ENCODE measurements around the gene MDC1.
A peak's percentile ranks its signal among the peaks of the same experiment; 100 is the strongest.

MDC1 gene

DNA sequence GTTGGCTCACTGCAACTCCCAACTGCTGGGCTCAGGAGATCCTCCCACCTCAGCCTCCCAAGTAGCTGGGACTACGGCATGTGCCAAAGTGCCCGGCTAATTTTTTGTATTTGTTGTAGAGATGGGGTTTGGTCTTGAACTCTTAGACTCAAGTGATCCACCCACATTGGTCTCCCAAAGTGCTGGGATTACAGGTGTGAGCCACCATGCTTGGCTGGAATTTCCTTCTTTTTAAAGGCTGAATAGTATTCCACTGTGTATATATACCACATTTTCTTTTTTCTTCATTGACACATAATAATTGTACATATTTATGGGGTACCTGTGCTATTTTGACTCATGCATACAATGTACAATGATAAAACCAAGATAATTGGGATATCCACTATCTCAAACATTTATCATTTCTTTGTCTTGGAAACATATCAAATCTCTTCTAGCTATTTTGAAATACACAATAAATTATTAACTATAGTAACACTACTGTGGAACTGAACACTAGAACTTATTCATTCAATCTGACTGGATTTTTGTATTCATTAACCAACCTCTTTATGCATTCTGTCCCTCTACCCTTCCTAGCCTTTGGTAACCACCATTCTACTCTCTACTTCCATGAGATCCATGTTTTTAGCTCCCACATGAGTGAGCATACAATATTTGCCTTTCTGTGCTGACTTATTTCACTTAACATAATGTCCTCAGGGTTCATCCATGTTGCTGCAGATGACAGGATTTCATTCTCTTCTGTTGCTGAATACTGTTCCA lies 7.8 kb downstream of the MDC1 start:
- no peak for DNase-seq

DNA sequence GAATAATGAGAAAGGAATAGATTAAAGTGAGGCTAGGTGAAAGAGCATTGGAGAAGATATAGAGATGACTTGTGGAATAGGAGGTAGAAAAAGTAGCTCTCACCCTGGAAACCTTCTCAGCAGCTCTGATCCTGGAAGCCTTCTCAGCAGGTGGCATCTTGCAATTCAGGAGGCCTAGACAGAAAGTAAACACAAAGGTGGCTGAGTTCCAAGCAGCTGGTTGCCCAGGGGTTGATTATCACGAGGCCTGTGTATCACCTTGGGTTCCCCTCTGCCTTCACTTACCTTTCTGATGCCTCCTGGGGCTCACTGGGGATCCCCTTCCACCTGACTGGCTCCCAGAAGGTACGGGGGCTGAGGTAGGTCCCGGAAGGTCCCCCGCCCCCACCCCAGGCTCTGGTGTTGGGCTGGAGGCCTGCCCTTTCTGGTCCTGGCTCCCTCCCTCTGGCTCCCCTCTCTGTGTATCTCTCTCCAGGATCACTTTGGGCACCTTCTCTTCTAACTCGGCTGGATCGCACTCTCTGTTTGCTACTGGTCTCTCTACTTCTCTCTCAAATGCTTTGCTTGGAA lies 9.7 kb downstream of the MDC1 start:
- DNase-seq: no peak

- DNase-seq: no peak
Measured at GRCh38 chr6:30705620-30706019, 11.5 kb downstream of the MDC1 start.

DNA sequence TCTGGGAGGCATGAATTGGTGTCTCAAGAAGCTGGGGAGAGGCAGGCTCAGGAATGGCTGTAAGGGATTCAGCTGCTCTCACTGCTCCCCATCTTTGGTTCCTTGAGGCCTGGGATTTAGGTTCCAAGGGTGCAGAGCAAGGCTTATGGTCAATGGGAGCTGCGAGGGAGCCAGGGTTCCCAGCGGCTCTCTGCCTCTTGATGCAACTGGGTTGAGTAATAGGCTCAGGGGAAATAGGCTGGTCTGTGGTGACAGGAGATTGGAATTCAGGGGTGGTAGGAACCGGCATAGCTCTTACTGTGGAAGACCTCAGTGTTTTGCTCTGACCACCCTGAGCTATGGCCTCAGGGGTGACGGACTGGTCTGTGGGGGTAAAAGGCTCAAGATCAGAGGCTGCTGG lies 13.3 kb downstream of the MDC1 start:
- DNase-seq: no peak

- no peak for DNase-seq
Measured at GRCh38 chr6:30703011-30703410, 14.1 kb downstream of the MDC1 start.

GRCh38 chr6:30700340-30700739 lies 16.7 kb downstream of the MDC1 start:
- DNase-seq: no peak

GRCh38 chr6:30696432-30696831 lies 20.6 kb downstream of the MDC1 start:
- DNase-seq: no peak

GRCh38 chr6:30691208-30691847 lies 25.8 kb downstream of the MDC1 start:
- DNase-seq: no peak

GRCh38 chr6:30690403-30691207 lies 26.5 kb downstream of the MDC1 start, which contains the start of gene NRM:
TSS of gene NRM (minus strand) at chr6:30690984. CDS start at chr6:30690974, 10 bp downstream.
- peak; percentile 96 for DNase-seq

DNA sequence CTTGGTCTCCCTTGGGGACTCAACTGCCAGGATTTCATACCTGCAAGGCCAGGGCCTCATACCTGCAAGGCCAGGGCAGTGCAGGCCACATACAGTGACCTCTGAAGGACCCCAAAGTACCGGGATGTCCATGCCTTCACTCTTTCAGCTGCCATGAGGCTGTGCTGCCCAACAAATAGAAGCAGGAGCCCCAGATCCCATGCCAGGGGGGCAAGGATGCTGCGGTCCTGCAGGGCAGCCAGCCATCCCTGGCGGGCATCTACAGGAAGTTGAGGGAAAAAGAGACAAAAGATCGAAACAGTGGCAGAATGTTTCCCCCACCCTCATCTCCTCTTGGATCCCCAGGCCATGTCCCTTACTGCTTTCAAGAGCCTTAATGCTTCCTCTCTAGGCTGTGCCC lies 27.1 kb downstream of the MDC1 start:
- no peak for DNase-seq

- DNase-seq: no peak
Measured at GRCh38 chr6:30689022-30689865, 27.8 kb downstream of the MDC1 start.

GRCh38 chr6:30688569-30688968 lies 28.5 kb downstream of the MDC1 start:
- no peak for DNase-seq

- no peak for DNase-seq
Measured at GRCh38 chr6:30687659-30688431, 29.2 kb downstream of the MDC1 start.

DNA sequence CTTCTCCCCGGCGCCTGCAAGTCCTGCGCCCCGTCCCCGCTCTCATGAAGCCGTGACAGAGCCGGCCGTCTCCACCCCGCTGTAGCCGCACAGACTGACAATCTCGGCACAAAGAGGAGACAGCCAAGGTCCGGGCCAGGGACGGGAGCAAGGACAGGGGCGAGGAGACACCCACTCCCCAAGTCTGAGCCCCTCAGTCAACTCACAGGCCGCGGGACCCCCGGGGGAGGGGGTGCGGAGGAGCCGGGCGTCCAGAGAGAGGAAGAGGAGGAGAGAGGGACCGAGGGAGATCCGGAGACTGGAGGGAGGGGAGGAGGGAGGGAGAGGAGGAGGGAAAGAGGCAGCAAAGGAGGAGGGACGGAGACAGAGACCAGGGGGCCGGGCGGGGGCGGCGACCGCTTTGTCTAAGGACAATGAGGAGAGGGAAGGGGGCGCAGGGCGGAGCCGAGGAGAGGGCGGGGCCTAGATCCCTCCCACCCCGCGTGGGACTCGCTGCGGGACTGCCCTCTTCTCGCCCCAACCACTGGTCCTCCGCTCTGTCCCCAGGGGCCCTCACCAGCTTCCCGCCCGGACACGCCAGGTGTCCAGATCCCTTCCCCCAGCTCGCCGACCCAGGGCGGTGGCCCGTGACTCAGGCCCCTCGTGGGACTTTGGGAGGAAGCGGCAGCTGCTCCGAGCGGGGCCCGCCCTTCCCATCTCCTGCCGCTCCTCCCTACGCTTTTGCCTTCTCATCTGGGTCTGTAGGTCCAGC lies 30.0 kb downstream of the MDC1 start:
- DNase-seq: peak; percentile 90

DNA sequence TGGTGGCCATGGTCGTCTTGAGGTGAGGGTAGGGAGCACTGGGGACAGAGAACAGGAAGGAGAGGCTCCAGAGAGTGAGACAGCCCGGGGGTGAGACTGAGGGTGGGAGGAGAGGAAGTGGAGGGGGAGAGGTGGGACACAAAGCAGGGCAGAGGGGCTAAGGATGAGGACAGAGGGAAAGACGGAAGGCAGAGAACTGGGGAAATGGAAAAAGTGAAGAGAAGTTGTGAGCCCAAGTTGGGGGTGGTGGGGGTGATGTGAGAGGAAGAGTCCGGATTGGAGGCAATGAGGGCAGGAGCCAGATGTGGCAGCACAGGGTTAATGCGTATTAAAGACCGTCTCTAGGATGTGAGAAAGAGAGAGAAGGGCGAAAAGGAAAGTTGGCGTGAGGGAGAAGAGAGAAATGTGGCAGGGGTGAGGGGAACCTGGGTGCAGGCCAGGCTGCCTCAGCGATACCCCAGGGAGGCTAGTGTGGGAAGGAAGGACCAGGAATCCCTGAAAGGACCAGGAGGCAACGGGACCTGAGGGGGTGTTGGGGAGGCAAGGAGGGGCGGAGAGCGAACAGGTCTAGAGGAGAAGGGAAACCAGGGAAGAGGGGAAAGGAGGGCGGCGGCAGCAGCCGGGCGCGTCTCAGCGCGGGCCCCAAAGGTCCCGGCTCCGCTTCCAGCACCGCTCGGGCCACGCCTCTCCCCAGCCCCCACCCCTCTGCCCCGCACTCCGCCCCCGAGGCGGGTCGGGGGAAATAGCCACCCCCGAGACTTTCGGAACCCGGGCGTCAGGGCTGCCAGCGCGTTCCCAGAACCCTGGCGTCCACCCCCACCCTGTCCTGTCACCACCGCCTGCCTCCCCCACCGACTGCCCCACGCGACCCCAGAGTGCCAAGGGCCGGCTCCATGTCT lies 30.8 kb downstream of the MDC1 start, which contains the start of gene PPP1R18:
Gene PPP1R18, minus strand, starts transcription at position 637 of the 899 bp plus-strand sequence. Its CDS starts 627 bp downstream, at position 10.
- DNase-seq: peak; percentile 68

DNA sequence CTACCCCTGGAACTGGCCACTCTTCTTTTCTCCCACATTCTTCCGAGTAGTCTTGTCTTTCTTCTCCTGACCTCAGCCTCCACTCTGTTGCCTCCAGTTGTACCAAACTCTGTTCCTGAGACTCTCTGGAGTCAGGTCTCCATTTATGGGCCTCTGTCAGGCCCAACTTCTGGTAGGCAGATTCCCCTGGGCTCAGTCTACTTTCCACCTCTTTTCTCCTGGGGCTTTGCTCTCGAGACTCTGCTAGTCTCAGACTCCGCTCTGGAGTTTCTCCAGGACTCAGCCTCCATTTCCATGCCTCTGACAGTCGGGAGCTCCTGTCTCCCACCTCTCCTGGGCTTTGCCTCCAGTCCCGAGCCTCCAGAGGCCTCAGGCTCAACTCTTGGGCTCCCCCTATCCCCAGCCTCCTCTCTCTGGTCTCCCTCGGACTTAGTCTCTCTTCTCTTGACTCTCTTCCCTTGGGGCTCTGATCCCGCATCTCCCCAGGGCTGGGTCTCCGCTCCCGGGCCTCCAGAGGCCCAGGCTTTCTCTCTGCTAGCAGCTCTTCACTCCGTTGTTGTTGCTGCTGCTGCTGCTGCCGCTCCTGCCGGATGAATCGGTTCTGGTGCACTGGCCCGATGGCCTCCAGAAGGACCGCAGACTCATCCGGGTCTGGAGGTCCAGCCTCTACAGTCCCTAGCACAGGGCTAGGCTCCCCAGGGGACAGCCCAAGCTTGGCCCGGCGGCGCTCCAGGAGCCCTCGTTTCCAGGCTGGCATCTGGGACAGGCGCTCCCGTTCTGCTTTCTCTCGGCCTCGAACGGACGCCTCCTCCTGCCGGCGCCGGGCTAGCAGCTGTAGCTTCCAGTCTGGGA lies 31.7 kb downstream of the MDC1 start:
- no peak for DNase-seq

DNA sequence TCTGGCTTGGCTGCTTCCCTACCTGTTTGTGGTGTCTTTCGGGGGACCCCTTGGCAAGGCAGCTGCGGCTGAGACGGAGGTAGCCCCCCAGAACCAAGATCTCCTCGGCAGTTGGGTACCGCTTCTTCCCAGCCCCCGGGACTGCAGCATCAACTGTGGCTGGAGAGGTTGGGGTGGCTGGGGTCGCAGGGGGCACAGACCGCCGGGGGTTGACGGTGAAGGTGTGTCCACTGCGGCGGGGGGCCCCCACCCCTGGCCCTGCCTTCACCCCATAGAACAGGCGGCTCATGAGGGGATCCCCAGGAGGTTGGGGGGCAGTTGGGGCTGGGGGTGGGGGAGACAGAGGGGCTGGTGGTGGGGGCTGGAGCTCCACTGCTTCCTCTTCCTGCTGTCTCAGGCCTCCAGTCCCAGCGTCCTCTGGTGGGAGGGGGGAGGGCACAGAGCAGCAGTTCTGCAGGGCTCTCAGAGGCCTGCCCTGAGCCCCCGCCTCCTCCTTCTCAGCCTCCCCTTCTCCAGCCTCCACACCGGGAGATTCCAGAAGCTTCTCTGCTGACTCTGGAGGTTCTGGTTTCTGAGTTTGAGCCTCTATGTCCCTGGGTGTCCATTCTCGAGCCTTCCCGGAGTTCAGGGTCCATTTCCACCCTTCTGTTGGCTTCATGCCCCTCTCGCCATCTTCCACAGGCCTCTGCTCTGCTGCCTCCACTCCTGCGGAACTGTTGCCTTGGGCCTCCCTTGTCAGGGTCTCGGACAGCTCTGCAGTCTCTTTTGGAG lies 32.5 kb downstream of the MDC1 start:
- DNase-seq: no peak
